IPS-NIHi11 (cell line): ENCODE measurements around the gene ZBTB20.
"Not testable (repeated sequence)": the region's sequence is repeated elsewhere in the genome, so short reads cannot be mapped to it uniquely, and the experiment has no call there.

ENCODE experiments used
- DNase-seq: peaks from one replicate; pipeline ENCODE4 v3.0.0; 2012; ENCODE audit warnings: mixed read lengths, low spot score

ZBTB20 gene

GRCh38 chr3:115146418-115147328 is at the start of gene ZBTB20:
ZBTB20 (minus strand) TSS chr3:115147288.
- DNase-seq, result peak; percentile 76

- no peak for DNase-seq
Measured at GRCh38 chr3:115194476-115194875, 47.4 kb upstream of the ZBTB20 start.

- DNase-seq, result no peak
Measured at GRCh38 chr3:115190747-115191146, 43.7 kb upstream of the ZBTB20 start.

- DNase-seq, result no peak
Measured at GRCh38 chr3:115187149-115187757, 40.2 kb upstream of the ZBTB20 start.

- DNase-seq, result no peak
Measured at GRCh38 chr3:115186351-115187148, 39.5 kb upstream of the ZBTB20 start.

GRCh38 chr3:115184859-115185572 is 37.9 kb upstream of the ZBTB20 start:
- not testable (repeated sequence) for DNase-seq

- DNase-seq, result not testable (repeated sequence)
Measured at GRCh38 chr3:115178930-115179329, 31.8 kb upstream of the ZBTB20 start.

GRCh38 chr3:115169808-115170207 is 22.7 kb upstream of the ZBTB20 start:
- no peak for DNase-seq

- DNase-seq, result no peak
Measured at GRCh38 chr3:115165701-115166100, 18.6 kb upstream of the ZBTB20 start.

GRCh38 chr3:115165266-115165665 is 18.2 kb upstream of the ZBTB20 start:
- DNase-seq, result no peak

GRCh38 chr3:115164374-115165221 is 17.5 kb upstream of the ZBTB20 start:
- DNase-seq, result no peak

- no peak for DNase-seq
Measured at GRCh38 chr3:115162759-115163158, 15.7 kb upstream of the ZBTB20 start.

GRCh38 chr3:115161866-115162265 is 14.8 kb upstream of the ZBTB20 start:
- no peak for DNase-seq

- DNase-seq, result no peak
Measured at GRCh38 chr3:115161168-115161834, 14.2 kb upstream of the ZBTB20 start.

- no peak for DNase-seq
Measured at GRCh38 chr3:115160295-115160694, 13.2 kb upstream of the ZBTB20 start.

GRCh38 chr3:115156046-115156654 is 9.1 kb upstream of the ZBTB20 start:
- DNase-seq, result no peak

GRCh38 chr3:115154611-115155010 is 7.5 kb upstream of the ZBTB20 start:
- DNase-seq, result no peak

- DNase-seq, result no peak
Measured at GRCh38 chr3:115151921-115152320, 4.8 kb upstream of the ZBTB20 start.

- no peak for DNase-seq
Measured at GRCh38 chr3:115148142-115148790, 1.2 kb upstream of the ZBTB20 start.
